Suprapubic skin (tissue), 4 donors: ENCODE data around the gene CYP3A7. TPM values are rescaled to one million over a fixed set of nuclear protein-coding genes. Genes with fewer than 3 reads are reported as not detected.
"Not testable (repeated sequence)": the region's sequence is repeated elsewhere in the genome, so short reads cannot be mapped to it uniquely, and the experiment has no call there.

ENCODE experiments used
- DNase-seq, 2 donors: peaks; one replicate each; pipeline ENCODE4 v3.0.0-alpha.2; 2019; ENCODE audit warnings: low spot score in 2 of 2
- H3K27ac ChIP-seq: fragments of 200-600 bp; sonication (generic); one replicate; pipeline ENCODE4 v1.5.1; 2019
- H3K27me3 ChIP-seq: fragments of 200-600 bp; sonication (generic); one replicate; pipeline ENCODE4 v1.5.1; 2019
- H3K36me3 ChIP-seq: fragments of 200-600 bp; sonication (generic); one replicate; pipeline ENCODE4 v1.5.1; 2019
- H3K4me1 ChIP-seq: fragments of 200-600 bp; sonication (generic); one replicate; pipeline ENCODE4 v1.5.1; 2019
- H3K4me3 ChIP-seq: fragments of 200-600 bp; sonication (generic); one replicate; pipeline ENCODE4 v1.5.1; 2019; ENCODE audit warnings: mild to moderate bottlenecking
- H3K9me3 ChIP-seq: fragments of 200-600 bp; sonication (generic); one replicate; pipeline ENCODE4 v1.5.1; 2019
- CTCF ChIP-seq, 2 donors: fragments of 200-600 bp in 1 of 2; fragments of 450-650 bp in 1 of 2; sonication (generic) in 1 of 2; IDR thresholded peaks; one replicate each; pipeline ENCODE4 v1.5.1; 2016 to 2019; ENCODE audit warnings: antibody characterized with exemption in 2 of 2, mild to moderate bottlenecking in 1 of 2, moderate library complexity in 1 of 2
- EP300 ChIP-seq: sonication (generic); formaldehyde crosslinking; IDR thresholded peaks from one replicate; pipeline ENCODE4 v1.6.1; 2017; ENCODE audit warnings: antibody characterized with exemption
- POLR2A ChIP-seq, 2 donors: fragments of 450-650 bp; IDR thresholded peaks; one replicate each; pipeline ENCODE4 v1.6.1; 2017; ENCODE audit warnings: antibody characterized with exemption in 2 of 2, mild to moderate bottlenecking in 2 of 2, moderate library complexity in 2 of 2
- POLR2AphosphoS5 ChIP-seq, 3 donors: sonication (generic); formaldehyde crosslinking; IDR thresholded peaks; one replicate each; pipeline ENCODE4 v1.6.1; 2017; ENCODE audit warnings: antibody characterized with exemption in 3 of 3
- WGBS: methylation state at CpG from one replicate; pipeline ENCODE4 v1.1.5; 2018; 5-methylcytosine and 5-hydroxymethylcytosine counted together
- total RNA-seq, 4 donors: library from RNA; depleted of rRNA; stranded (reverse); fragments of >200 nt; gene quantifications; one replicate each; pipeline ENCODE4 v1.1.0, GENCODE V29; 2016

The CYP3A7 gene
- total RNA-seq, 4 donors from 2014 or later = 0.49 TPM; not detected in 3

GRCh38 chr7:99693427-99694200, 41.4 kb downstream of the CYP3A7 start:
- Histone ChIP-seq H3K4me1 (peaks cover 4% of the 10 kb centered on the region), H3K27me3 (no peaks in the 10 kb centered on the region), H3K27ac (no peak overlapping the region), H3K9me3 (no peaks in the 10 kb centered on the region), H3K36me3 (no peaks in the 10 kb centered on the region), H3K4me3 (no peak overlapping the region)
- no peak for DNase-seq
- TF ChIP-seq CTCF (IDR thresholded peaks at IDR 0.05) (no peak), POLR2AphosphoS5 (IDR thresholded peaks at IDR 0.05) (no peak), EP300 (no peak), POLR2A (IDR thresholded peaks at IDR 0.05) (no peak)
- WGBS = 42% methylated on average over 8 of the region's 9 CpGs

GRCh38 chr7:99693100-99693426, 41.9 kb downstream of the CYP3A7 start:
- H3K4me3 ChIP-seq = no peak overlapping the region
- H3K36me3 ChIP-seq = no peaks in the 10 kb centered on the region
- no peaks in the 10 kb centered on the region for H3K4me1 ChIP-seq
- H3K27ac ChIP-seq = no peak overlapping the region
- DNase-seq = no peak
- H3K9me3 ChIP-seq = no peaks in the 10 kb centered on the region
- no peaks in the 10 kb centered on the region for H3K27me3 ChIP-seq
- WGBS = 68% methylated on average over 5 of the region's 5 CpGs
- TF ChIP-seq POLR2A (IDR thresholded peaks at IDR 0.05) = no peak
- TF ChIP-seq EP300 = no peak
- TF ChIP-seq CTCF (IDR thresholded peaks at IDR 0.05) = no peak

GRCh38 chr7:99692563-99692962, 42.4 kb downstream of the CYP3A7 start:
- not testable (repeated sequence) for H3K9me3 ChIP-seq, H3K27me3 ChIP-seq, H3K36me3 ChIP-seq, H3K27ac ChIP-seq, DNase-seq, H3K4me3 ChIP-seq, H3K4me1 ChIP-seq
- WGBS = 94% methylated on average over 6 of the region's 6 CpGs

GRCh38 chr7:99691658-99692057, 43.3 kb downstream of the CYP3A7 start:
- not testable (repeated sequence) for H3K36me3 ChIP-seq

GRCh38 chr7:99690918-99691317, 44.1 kb downstream of the CYP3A7 start:
- H3K27me3 ChIP-seq, H3K36me3 ChIP-seq, H3K9me3 ChIP-seq, H3K27ac ChIP-seq, DNase-seq, H3K4me3 ChIP-seq, H3K4me1 ChIP-seq: not testable (repeated sequence)
- WGBS = 93% methylated on average over 4 of the region's 4 CpGs

More at GRCh38 chr7:99691658-99692057, 43.3 kb downstream of the CYP3A7 start:
- H3K27me3 ChIP-seq, H3K9me3 ChIP-seq, H3K4me1 ChIP-seq, H3K27ac ChIP-seq, H3K4me3 ChIP-seq, DNase-seq: not testable (repeated sequence)
- WGBS = 90% methylated on average over 1 of the region's 1 CpG

- not testable (repeated sequence) for H3K4me1 ChIP-seq, H3K27ac ChIP-seq, H3K4me3 ChIP-seq, H3K27me3 ChIP-seq, H3K9me3 ChIP-seq, DNase-seq, H3K36me3 ChIP-seq
- 93% methylated on average over 13 of the region's 14 CpGs for WGBS
These were observed 49.0 kb downstream of the CYP3A7 start for GRCh38 chr7:99685871-99686608.

- WGBS = 95% methylated on average over 9 of the region's 9 CpGs
- H3K4me1 ChIP-seq = no peaks in the 10 kb centered on the region
- no peaks in the 10 kb centered on the region for H3K27me3 ChIP-seq
- no peaks in the 10 kb centered on the region for H3K9me3 ChIP-seq
- no peaks in the 10 kb centered on the region for H3K36me3 ChIP-seq
- H3K4me3 ChIP-seq = no peak overlapping the region
- no peak overlapping the region for H3K27ac ChIP-seq
- TF ChIP-seq POLR2AphosphoS5 (IDR thresholded peaks at IDR 0.05) = no peak
- no peak for TF ChIP-seq EP300
- no peak for TF ChIP-seq CTCF (IDR thresholded peaks at IDR 0.05)
- no peak for TF ChIP-seq POLR2A (IDR thresholded peaks at IDR 0.05)
- no peak for DNase-seq
These were observed 49.8 kb downstream of the CYP3A7 start for GRCh38 chr7:99685129-99685758.
